Astrocyte of the spinal cord (primary cell): ENCODE results near the gene LRP4.

Experiments used
- DNase-seq: peaks from one replicate; pipeline ENCODE4 v3.0.0; 2011; ENCODE audit warnings: low read depth, low spot score
- H3K4me3 ChIP-seq: 2 replicates; pipeline ENCODE4 v1.5.1; 2011; ENCODE audit warnings: low read depth, mild to moderate bottlenecking, low read length, moderate library complexity
- in situ Hi-C: cut with HindIII; loops from 2 replicates; pipeline ENCODE4 v1.10.0; 2017; ENCODE audit warnings: low sequenced_read_pairs
- TF ChIP-seq, protein P1 (sequence below): IDR thresholded peaks from 2 replicates; pipeline ENCODE4 v1.5.1; 2012; ENCODE audit warnings: low read depth, mild to moderate bottlenecking, low read length, inconsistent platforms

LRP4 gene

DNA sequence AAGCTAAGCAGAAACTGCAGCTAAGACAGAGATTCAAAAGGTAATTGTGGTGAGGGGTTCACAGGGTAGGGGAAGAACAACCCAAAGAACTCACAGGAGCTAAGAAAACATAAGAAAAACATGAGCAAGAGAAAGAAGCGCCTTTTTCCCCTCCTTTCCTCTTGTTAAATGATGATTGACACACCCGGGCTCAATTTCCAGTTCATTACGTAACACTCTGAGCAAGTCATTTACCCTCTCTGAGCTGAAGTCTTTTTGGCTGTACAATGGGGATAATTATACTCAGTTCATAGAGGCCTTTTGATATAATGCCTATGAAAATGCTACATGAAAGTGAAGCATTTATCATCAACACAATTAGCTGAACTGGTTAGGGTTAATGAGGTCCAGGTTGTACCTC is 17.2 kb downstream of the LRP4 start:
- H3K4me3 ChIP-seq = no peak overlapping the region
- TF ChIP-seq, protein P1, sequence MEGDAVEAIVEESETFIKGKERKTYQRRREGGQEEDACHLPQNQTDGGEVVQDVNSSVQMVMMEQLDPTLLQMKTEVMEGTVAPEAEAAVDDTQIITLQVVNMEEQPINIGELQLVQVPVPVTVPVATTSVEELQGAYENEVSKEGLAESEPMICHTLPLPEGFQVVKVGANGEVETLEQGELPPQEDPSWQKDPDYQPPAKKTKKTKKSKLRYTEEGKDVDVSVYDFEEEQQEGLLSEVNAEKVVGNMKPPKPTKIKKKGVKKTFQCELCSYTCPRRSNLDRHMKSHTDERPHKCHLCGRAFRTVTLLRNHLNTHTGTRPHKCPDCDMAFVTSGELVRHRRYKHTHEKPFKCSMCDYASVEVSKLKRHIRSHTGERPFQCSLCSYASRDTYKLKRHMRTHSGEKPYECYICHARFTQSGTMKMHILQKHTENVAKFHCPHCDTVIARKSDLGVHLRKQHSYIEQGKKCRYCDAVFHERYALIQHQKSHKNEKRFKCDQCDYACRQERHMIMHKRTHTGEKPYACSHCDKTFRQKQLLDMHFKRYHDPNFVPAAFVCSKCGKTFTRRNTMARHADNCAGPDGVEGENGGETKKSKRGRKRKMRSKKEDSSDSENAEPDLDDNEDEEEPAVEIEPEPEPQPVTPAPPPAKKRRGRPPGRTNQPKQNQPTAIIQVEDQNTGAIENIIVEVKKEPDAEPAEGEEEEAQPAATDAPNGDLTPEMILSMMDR = no peak
- in situ Hi-C loops = no loop called here
- no peak for DNase-seq

DNA sequence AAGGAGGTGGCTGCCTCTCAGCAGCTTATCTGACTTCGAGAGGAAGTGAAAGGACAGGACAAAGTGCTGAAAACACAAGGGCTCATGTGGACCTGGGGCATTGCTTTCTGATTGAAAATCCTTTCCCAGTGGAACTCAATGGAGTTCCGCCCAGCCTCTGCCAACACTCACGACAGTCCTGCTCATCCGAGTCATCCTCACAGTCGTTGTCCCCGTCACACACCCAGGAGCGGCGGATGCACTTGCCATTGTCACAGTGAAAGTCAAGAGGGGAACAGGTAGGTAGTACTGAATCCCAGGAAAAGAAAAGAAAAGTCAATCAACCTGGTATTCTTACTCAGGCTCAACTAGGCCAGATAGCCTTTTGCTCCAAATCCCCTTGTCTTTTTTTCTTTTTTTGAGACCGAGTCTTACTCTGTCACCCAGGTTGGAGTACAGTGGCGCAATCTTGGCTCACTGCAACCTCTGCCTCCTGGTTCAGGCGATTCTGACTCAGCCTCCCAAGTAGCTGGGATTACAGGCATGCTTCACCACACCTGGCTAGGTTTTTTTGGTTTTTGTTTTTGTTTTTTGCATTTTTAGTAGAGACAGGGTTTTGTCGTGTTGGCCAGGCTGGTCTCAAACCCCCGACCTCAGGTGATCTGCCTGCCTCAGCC is 18.1 kb downstream of the LRP4 start:
- DNase-seq = no peak
- no peak overlapping the region for H3K4me3 ChIP-seq
- TF ChIP-seq, protein P1 = no peak
- in situ Hi-C loops = no loop called here

DNA sequence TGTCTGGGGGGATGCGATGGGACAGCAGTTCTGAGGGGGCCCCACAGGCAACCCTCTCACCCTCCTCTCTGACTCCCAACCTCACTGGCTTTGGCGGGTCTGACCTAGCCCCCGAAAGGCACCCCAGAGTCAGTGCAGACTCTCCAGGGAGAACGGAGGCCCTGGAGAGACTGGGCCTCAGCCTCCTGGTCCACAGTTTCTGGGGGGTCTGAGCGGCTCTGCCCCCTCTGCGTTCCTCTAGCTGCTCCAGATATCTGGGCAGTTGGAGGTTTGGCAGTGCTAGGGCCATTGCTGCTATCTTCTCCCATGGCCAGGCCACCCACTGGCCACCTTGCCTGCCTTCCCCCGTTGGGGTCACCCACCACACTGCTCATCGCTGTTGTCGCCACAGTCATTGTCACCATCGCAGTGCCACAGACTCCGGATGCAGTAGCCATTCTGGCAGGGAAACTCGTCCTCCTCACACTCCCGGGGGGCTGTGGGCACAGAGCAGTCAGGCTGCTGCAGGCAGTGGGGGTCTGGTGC is 18.8 kb downstream of the LRP4 start:
- no peak for DNase-seq
- TF ChIP-seq, protein P1 = no peak
- no peak overlapping the region for H3K4me3 ChIP-seq
- in situ Hi-C loops = no loop called here

DNA sequence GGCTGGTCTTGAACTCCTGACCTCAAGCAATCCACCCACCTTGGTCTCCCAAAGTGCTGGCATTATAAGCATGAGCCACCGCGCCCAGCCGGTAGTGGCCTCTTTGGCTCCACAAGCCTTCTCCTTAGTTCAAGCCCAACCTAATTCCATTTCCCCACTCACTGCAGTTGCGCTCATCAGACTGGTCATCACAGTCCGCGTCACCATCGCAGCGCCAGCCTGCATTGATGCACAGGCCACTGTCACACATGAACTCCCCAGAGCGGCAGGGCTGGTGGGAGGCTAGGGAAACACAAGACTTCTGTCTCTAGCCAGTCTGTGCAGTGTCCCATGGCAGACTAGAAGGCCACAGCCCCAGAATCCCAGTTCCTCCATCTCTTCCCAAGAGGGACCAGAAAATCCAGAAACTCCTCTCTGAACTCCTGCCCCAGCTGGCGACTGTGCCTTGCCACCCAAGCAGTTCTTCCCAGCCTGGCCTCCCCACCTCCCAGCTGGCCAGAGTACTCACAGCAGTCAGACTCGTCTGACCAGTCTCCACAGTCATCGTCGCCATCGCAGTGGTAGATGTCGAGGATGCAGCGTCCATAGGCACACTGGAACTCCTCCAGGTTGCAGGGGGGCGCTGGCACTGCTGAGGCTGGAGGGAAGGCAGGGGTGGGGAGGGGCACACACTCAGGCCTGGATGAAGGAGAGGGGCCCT is 19.8 kb downstream of the LRP4 start:
- TF ChIP-seq, protein P1 = no peak
- in situ Hi-C loops = no loop called here
- no peak for DNase-seq
- no peak overlapping the region for H3K4me3 ChIP-seq

DNA sequence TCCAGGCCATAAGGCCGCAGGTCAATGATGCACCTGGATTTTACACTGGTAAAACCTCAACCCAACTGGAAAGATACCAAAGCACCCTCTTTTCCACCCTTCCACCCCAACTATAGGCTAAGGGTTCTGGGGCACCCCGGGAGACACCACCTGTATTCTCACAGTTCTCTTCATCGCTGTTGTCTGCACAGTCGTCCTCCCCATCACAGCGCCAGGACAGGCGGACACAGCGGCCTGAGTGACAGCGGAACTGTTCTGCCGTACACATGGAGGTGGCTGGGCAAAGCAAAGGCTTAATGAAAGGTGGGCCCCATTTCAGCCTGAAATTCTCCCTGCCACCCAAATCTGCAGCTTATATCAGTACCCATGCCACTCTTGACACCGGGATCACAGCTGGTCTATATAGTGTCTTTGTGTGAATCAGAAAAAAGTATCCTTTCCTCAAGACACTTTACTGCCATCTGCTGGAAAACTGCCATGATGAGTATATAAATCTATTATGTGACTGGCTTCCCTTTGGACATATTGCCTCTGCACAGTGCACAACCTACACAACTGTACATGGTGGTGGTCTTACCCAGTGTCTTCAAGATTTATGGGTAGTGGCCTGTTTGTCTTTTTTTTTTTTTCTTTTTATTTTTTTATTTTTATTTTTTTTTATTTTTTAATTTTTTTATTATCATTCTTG is 21.5 kb downstream of the LRP4 start:
- no peak overlapping the region for H3K4me3 ChIP-seq
- in situ Hi-C loops = no loop called here
- DNase-seq = peak; percentile 33
- TF ChIP-seq, protein P1 = peak; percentile 26

DNA sequence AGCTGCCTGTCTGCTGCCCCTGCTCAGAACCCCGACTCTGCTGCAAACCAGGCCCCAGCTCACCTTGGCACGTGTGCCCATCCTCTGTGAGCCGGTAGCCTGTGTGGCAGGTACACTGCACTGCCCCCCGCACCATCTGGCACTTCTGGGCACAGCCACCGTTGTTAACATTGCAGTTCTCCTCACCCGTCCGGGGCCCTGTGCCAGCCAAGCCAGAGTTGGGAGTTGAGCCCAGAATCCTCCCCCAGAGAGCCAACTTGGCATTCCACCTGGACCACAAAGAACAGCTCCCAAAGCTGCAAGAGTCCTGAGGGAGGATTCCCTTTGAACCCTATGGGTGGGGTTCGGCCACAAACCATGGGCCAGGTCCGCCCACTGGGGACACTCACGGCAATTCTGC is 22.5 kb downstream of the LRP4 start:
- DNase-seq = peak; percentile 35
- TF ChIP-seq, protein P1 = no peak
- in situ Hi-C loops = no loop called here
- no peak overlapping the region for H3K4me3 ChIP-seq
